Activated CD8-positive, alpha-beta memory T cell treated with anti-CD3 and anti-CD28 coated beads for 36 hours (primary cell): ENCODE results near the gene SLC29A4. TPM values are rescaled to one million over a fixed set of nuclear protein-coding genes. Genes with fewer than 3 reads are reported as not detected.
"Not testable (repeated sequence)": the region's sequence is repeated elsewhere in the genome, so short reads cannot be mapped to it uniquely, and the experiment has no call there.

Experiments used
- CTCF ChIA-PET: fragments of 350-600 bp; sonication (Branson Sonifier 250); formaldehyde crosslinking; loops from one replicate; lab custom pipeline; 2021; ENCODE audit warnings: antibody characterized with exemption; lab: Charles Lee
- POLR2A ChIA-PET: fragments of 350-600 bp; sonication (Branson Sonifier 250); formaldehyde crosslinking; loops from one replicate; lab custom pipeline; 2021; ENCODE audit warnings: antibody characterized with exemption; lab: Charles Lee
- total RNA-seq, 2 experiments: library from RNA; stranded (reverse); gene quantifications; one replicate each; pipeline ENCODE4 v1.2.3, GENCODE V29; 2021

SLC29A4 gene
- total RNA-seq, 2 experiments from 2014 or later = 0.17 to 0.25 TPM

GRCh38 chr7:5291711-5292335, 9.1 kb downstream of the SLC29A4 start:
- POLR2A ChIA-PET, CTCF ChIA-PET: not testable (repeated sequence)

- ChIA-PET POLR2A (no interaction called here), CTCF (no interaction called here)
These were observed 11.6 kb downstream of the SLC29A4 start for GRCh38 chr7:5294169-5294987.

- POLR2A ChIA-PET = no interaction called here
- CTCF ChIA-PET = interaction anchor here (0.6 kb wide), 1 partner anchor 403 kb away, joined by 3 read pairs; no protein-coding TSS in a partner anchor
These were observed 12.6 kb downstream of the SLC29A4 start for GRCh38 chr7:5295039-5296014.

- ChIA-PET CTCF (no interaction called here), POLR2A (no interaction called here)
These were observed 13.4 kb downstream of the SLC29A4 start for GRCh38 chr7:5296015-5296610.

- POLR2A ChIA-PET = no interaction called here
- CTCF ChIA-PET = no interaction called here
These were observed 14.0 kb downstream of the SLC29A4 start for GRCh38 chr7:5296611-5297226.

- CTCF ChIA-PET = no interaction called here
- POLR2A ChIA-PET = no interaction called here
These were observed 17.6 kb downstream of the SLC29A4 start for GRCh38 chr7:5300366-5300765.

GRCh38 chr7:5302577-5302976, 19.8 kb downstream of the SLC29A4 start:
- ChIA-PET CTCF (no interaction called here), POLR2A (no interaction called here)

GRCh38 chr7:5303061-5303460, 20.3 kb downstream of the SLC29A4 start:
- ChIA-PET POLR2A (no interaction called here), CTCF (no interaction called here)

GRCh38 chr7:5303591-5304505, 21.1 kb downstream of the SLC29A4 start:
- CTCF ChIA-PET = no interaction called here
- POLR2A ChIA-PET = no interaction called here

GRCh38 chr7:5305050-5305449, 22.3 kb downstream of the SLC29A4 start:
- POLR2A ChIA-PET, CTCF ChIA-PET: not testable (repeated sequence)

- CTCF ChIA-PET, POLR2A ChIA-PET: not testable (repeated sequence)
These were observed 24.7 kb downstream of the SLC29A4 start for GRCh38 chr7:5307221-5308142.

- ChIA-PET POLR2A (no interaction called here), CTCF (no interaction called here)
These were observed 26.4 kb downstream of the SLC29A4 start for GRCh38 chr7:5309146-5309545.

- POLR2A ChIA-PET = no interaction called here
These were observed 28.2 kb downstream of the SLC29A4 start for GRCh38 chr7:5310822-5311405.

GRCh38 chr7:5312276-5313070, 29.7 kb downstream of the SLC29A4 start:
- CTCF ChIA-PET, POLR2A ChIA-PET: not testable (repeated sequence)

More at GRCh38 chr7:5310822-5311405, 28.2 kb downstream of the SLC29A4 start:
- CTCF ChIA-PET = no interaction called here

GRCh38 chr7:5313076-5313885, 30.5 kb downstream of the SLC29A4 start:
- CTCF ChIA-PET = interaction anchor here (0.6 kb wide), 1 partner anchor 533 kb away, joined by 3 read pairs; no protein-coding TSS in a partner anchor
- POLR2A ChIA-PET = not testable (repeated sequence)
